ENCODE measurements around the gene TAF9. TPM values are rescaled to one million over a fixed set of nuclear protein-coding genes. Genes with fewer than 3 reads are reported as not detected.

The TAF9 gene
- total RNA-seq, 1 experiment from 2014 or later = 76.1 TPM

GRCh38 chr5:69341520-69342161 lies 27.7 kb downstream of the TAF9 start:
- Mint-ChIP-seq H3K27ac (no peak overlapping the region), H3K4me1 (no peaks in the 10 kb centered on the region), H3K9me3 (peaks cover 4% of the 10 kb centered on the region; the same call in 1 of the 2 replicates), H3K36me3 (no peaks in the 10 kb centered on the region), H3K27me3 (ENCODE audit: low read depth) (no peaks in the 10 kb centered on the region), H3K4me3 (no peak overlapping the region)
- TF ChIP-seq ZMAT4 (CRISPR knock-in tag; IDR thresholded peaks at IDR 0.05) (no peak), ELF4 (CRISPR knock-in tag; IDR thresholded peaks at IDR 0.05; ENCODE audit: low read depth) (no peak), SOX15 (CRISPR knock-in tag; IDR thresholded peaks at IDR 0.05) (no peak), ZNF232 (CRISPR knock-in tag; IDR thresholded peaks at IDR 0.05) (no peak), IRF1 (CRISPR knock-in tag; IDR thresholded peaks at IDR 0.05) (no peak), NFATC4 (CRISPR knock-in tag; IDR thresholded peaks at IDR 0.05) (no peak), ZNF263 (CRISPR knock-in tag; IDR thresholded peaks at IDR 0.05; ENCODE audit: low read depth) (no peak), MLX (CRISPR knock-in tag; IDR thresholded peaks at IDR 0.05) (no peak), ZNF138 (CRISPR knock-in tag; conservative IDR thresholded peaks at IDR 0.05) (no peak), HMGA2 (CRISPR knock-in tag; IDR thresholded peaks at IDR 0.05) (no peak), FOXP1 (CRISPR knock-in tag; IDR thresholded peaks at IDR 0.05; ENCODE audit: borderline replicate concordance) (no peak), ZNF121 (CRISPR knock-in tag; IDR thresholded peaks at IDR 0.05) (no peak), E2F1 (CRISPR knock-in tag; IDR thresholded peaks at IDR 0.05) (no peak), CTCF (IDR thresholded peaks at IDR 0.05) (no peak), MAX (CRISPR knock-in tag; IDR thresholded peaks at IDR 0.05) (no peak)
- ATAC-seq = no peak
- ChIA-PET POLR2A (no interaction called here), CTCF (interaction anchor here (0.6 kb wide), 1 partner anchor 269 kb away, joined by 4 read pairs; no protein-coding TSS in a partner anchor)
- no peak for DNase-seq (ENCODE audit: low spot score)

GRCh38 chr5:69335341-69335935 lies 33.9 kb downstream of the TAF9 start:
- Mint-ChIP-seq H3K4me1 (peaks cover 13% of the 10 kb centered on the region), H3K4me3 (no peak overlapping the region), H3K36me3 (no peaks in the 10 kb centered on the region), H3K9me3 (no peaks in the 10 kb centered on the region), H3K27ac (no peak overlapping the region), H3K27me3 (ENCODE audit: low read depth) (peaks cover 14% of the 10 kb centered on the region)
- ATAC-seq = no peak
- ChIA-PET POLR2A (interaction anchor here (0.6 to 0.7 kb wide), 2 partner anchors 45 to 147 kb away, joined by 3 to 4 read pairs; no protein-coding TSS in a partner anchor), CTCF (interaction anchor here (0.6 to 3.0 kb wide), 22 partner anchors 9 to 313 kb away, joined by 3 to 31 read pairs (median 5); partner anchors contain the start of genes CCNB1, CDK7, RAD17 and SLC30A5)
- no peak for DNase-seq (ENCODE audit: low spot score)
- TF ChIP-seq SMAD3 (CRISPR knock-in tag; IDR thresholded peaks at IDR 0.05; ENCODE audit: borderline replicate concordance) (no peak), ZNF425 (CRISPR knock-in tag; conservative IDR thresholded peaks at IDR 0.05) (no peak), IRF1 (CRISPR knock-in tag; IDR thresholded peaks at IDR 0.05) (no peak), OVOL2 (CRISPR knock-in tag; IDR thresholded peaks at IDR 0.05; ENCODE audit: borderline replicate concordance) (no peak), ZNF219 (CRISPR knock-in tag; IDR thresholded peaks at IDR 0.05; ENCODE audit: borderline replicate concordance) (no peak), SP1 (CRISPR knock-in tag; conservative IDR thresholded peaks at IDR 0.05) (no peak), MYBL2 (CRISPR knock-in tag; IDR thresholded peaks at IDR 0.05) (no peak), ETV6 (CRISPR knock-in tag; IDR thresholded peaks at IDR 0.05) (no peak), NFE2L1 (CRISPR knock-in tag; IDR thresholded peaks at IDR 0.05) (no peak), ZBTB43 (CRISPR knock-in tag; IDR thresholded peaks at IDR 0.05) (no peak)

All from WTC11 (cell line).